ENCODE results near the gene TMC1.

Gene TMC1

GRCh38 chr9:72882117-72882775, 360.8 kb downstream of the TMC1 start:
- no peak for DNase-seq

- DNase-seq = no peak
These were observed 362.5 kb downstream of the TMC1 start for GRCh38 chr9:72883875-72884274.

DNA sequence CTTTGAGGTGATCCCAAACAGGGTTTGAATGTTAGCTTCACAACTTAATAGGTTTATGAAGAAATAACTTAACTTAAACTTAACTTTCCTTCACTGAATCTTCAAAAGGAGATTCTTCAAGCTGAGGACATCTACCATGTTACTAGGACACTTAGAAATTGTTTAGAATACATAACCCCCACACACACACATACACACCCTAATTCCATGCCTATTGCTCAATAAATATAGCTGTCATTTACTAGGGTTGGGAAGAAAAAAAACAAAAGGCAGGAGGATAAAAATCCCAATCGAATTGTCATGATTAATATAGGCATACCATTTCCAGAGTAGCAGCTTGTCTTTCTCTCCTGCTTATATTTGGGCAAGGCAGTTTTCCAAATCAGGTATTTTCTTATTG, 363.1 kb downstream of the TMC1 start:
- no peak for DNase-seq
